HepG2 (cell line): ENCODE data around the gene H19. TPM values are rescaled to one million over a fixed set of nuclear protein-coding genes. Genes with fewer than 3 reads are reported as not detected.
A peak's percentile ranks its signal among the peaks of the same experiment; 100 is the strongest.

Source experiments
- ATF2 ChIP-seq: sonication (generic); formaldehyde crosslinking; IDR thresholded peaks from 2 replicates; pipeline ENCODE4 v1.4.0; 2020; ENCODE audit warnings: missing genetic modification reagents
- EP300 ChIP-seq, 3 experiments: sonication (generic) in 1 of 3; formaldehyde crosslinking in 1 of 3; IDR thresholded peaks; 2 replicates each; pipeline versions ENCODE4 v1.5.1 to v1.6.1; 2011 to 2020; ENCODE audit warnings: low read depth in 2 of 3, low read length in 2 of 3, borderline replicate concordance in 1 of 3, improper control_type of control experiment in 1 of 3, mild to moderate bottlenecking in 1 of 3, missing genetic modification reagents in 1 of 3, moderate library complexity in 1 of 3
- FOXA1 ChIP-seq, 2 experiments: fragments of 450-650 bp in 1 of 2; sonication (generic) in 1 of 2; formaldehyde crosslinking in 1 of 2; IDR thresholded peaks; 2 replicates each; pipeline versions ENCODE4 v1.4.0 to v1.6.1; 2016 to 2020; ENCODE audit warnings: missing genetic modification reagents in 1 of 2
- FUBP1 ChIP-seq: sonication (generic); formaldehyde crosslinking; IDR thresholded peaks from 2 replicates; pipeline ENCODE4 v1.5.1; 2020; ENCODE audit warnings: missing genetic modification reagents, mild to moderate bottlenecking, borderline replicate concordance
- HDAC2 ChIP-seq: sonication (generic); formaldehyde crosslinking; IDR thresholded peaks from 2 replicates; pipeline ENCODE4 v1.4.0; 2020; ENCODE audit warnings: missing genetic modification reagents
- JUNB ChIP-seq: sonication (generic); formaldehyde crosslinking; IDR thresholded peaks from 2 replicates; pipeline ENCODE4 v1.8.0; 2022; ENCODE audit warnings: missing genetic modification reagents, mild to moderate bottlenecking, borderline replicate concordance
- MTF2 ChIP-seq: sonication (generic); formaldehyde crosslinking; IDR thresholded peaks from 2 replicates; pipeline ENCODE4 v1.5.0; 2020; ENCODE audit warnings: missing genetic modification reagents, borderline replicate concordance
- NCOR1 ChIP-seq: fragments of 200-600 bp; sonication (generic); IDR thresholded peaks from 2 replicates; pipeline ENCODE4 v1.7.0; 2017; ENCODE audit warnings: antibody characterized with exemption, low read length, borderline replicate concordance
- PLSCR1 ChIP-seq: sonication (generic); formaldehyde crosslinking; IDR thresholded peaks from 2 replicates; pipeline ENCODE4 v1.5.0; 2020; ENCODE audit warnings: missing genetic modification reagents, mild to moderate bottlenecking, borderline replicate concordance
- POLR2G ChIP-seq: fragments of 200-400 bp; formaldehyde crosslinking; IDR thresholded peaks from 2 replicates; pipeline ENCODE4 v1.6.1; 2018; ENCODE audit warnings: mild to moderate bottlenecking, low read depth, low read length, moderate library complexity
- SP140L ChIP-seq: sonication (generic); formaldehyde crosslinking; IDR thresholded peaks from 2 replicates; pipeline ENCODE4 v1.4.0; 2020; ENCODE audit warnings: missing genetic modification reagents, borderline replicate concordance
- TCF7L2 ChIP-seq: IDR thresholded peaks from 2 replicates; pipeline ENCODE4 v1.6.1; 2011; ENCODE audit warnings: mild to moderate bottlenecking, low read depth, low read length, moderate library complexity
- ZBTB33 ChIP-seq: sonication (generic); formaldehyde crosslinking; IDR thresholded peaks from 2 replicates; pipeline ENCODE4 v1.4.0; 2020; ENCODE audit warnings: missing genetic modification reagents
- ZNF18 ChIP-seq: sonication (generic); formaldehyde crosslinking; IDR thresholded peaks from 2 replicates; pipeline ENCODE4 v1.8.0; 2022; ENCODE audit warnings: mild to moderate bottlenecking, missing genetic modification reagents; ENCODE audit not compliant: insufficient replicate concordance
- ZNF296 ChIP-seq: sonication (generic); formaldehyde crosslinking; conservative IDR thresholded peaks from 2 replicates; pipeline ENCODE4 v1.5.0; 2020; ENCODE audit warnings: mild to moderate bottlenecking, missing genetic modification reagents
- ZNF510 ChIP-seq: sonication (generic); formaldehyde crosslinking; IDR thresholded peaks from 2 replicates; pipeline ENCODE4 v1.4.0; 2020; ENCODE audit warnings: low read depth, mild to moderate bottlenecking, missing genetic modification reagents
- ZNF552 ChIP-seq: sonication (generic); formaldehyde crosslinking; IDR thresholded peaks from 2 replicates; pipeline ENCODE4 v1.9.0; 2022; ENCODE audit warnings: missing genetic modification reagents, mild to moderate bottlenecking, borderline replicate concordance
- ZNF569 ChIP-seq: sonication (generic); formaldehyde crosslinking; IDR thresholded peaks from 2 replicates; pipeline ENCODE4 v1.5.0; 2020; ENCODE audit warnings: mild to moderate bottlenecking, missing genetic modification reagents, moderate library complexity, borderline replicate concordance
- ZNF737 ChIP-seq: sonication (generic); formaldehyde crosslinking; IDR thresholded peaks from 2 replicates; pipeline ENCODE4 v1.5.0; 2020; ENCODE audit warnings: missing genetic modification reagents, mild to moderate bottlenecking, borderline replicate concordance
- ZNF883 ChIP-seq: sonication (generic); formaldehyde crosslinking; IDR thresholded peaks from 2 replicates; pipeline ENCODE4 v1.5.1; 2020; ENCODE audit warnings: mild to moderate bottlenecking, missing genetic modification reagents; ENCODE audit errors: not compliant biosample characterization
- polyA plus RNA-seq, 8 experiments: library from polyadenylated mRNA; depleted of rRNA in 3 of 8; stranded (reverse) in 7 of 8; unstranded in 1 of 8; fragments of >200 nt; fragmentation: Illumina TruSeq in 4 of 8; extraction: Trizol in 4 of 8; gene quantifications; 2 replicates each; pipeline versions ENCODE4 v1.2.1 to v1.2.3, GENCODE V29; 2011 to 2016; ENCODE audit warnings: low read depth in 4 of 8, missing spikeins in 1 of 8, mixed read lengths in 1 of 8; ENCODE audit not compliant: insufficient read depth in 1 of 8
- total RNA-seq, 5 experiments: library from RNA; depleted of rRNA; stranded (reverse); fragments of >200 nt; fragmentation: Illumina TruSeq; extraction: Trizol; gene quantifications; 2 replicates each; pipeline ENCODE4 v1.2.3, GENCODE V29; 2016; ENCODE audit warnings: low read depth in 1 of 5

Gene H19
- total and polyA plus RNA-seq, 2 of the 13 experiments (the other 11 are each of a cell fraction or from before 2014, with no cell fraction given) = 1.2 to 2.4 TPM

GRCh38 chr11:1988667-1989317, 8.8 kb downstream of the H19 start (continued):
- TF ChIP-seq ZNF552 (CRISPR knock-in tag) (no peak), ZNF569 (CRISPR knock-in tag) (no peak), EP300 (IDR thresholded peaks at IDR 0.05; ENCODE audit: low read depth in 2 of 2, low read length in 2 of 2) (no peak), EP300 (CRISPR knock-in tag; IDR thresholded peaks at IDR 0.05; ENCODE audit: borderline replicate concordance) (no peak; the same call in 1 of the 2 replicates), ZNF883 (no peak), SP140L (CRISPR knock-in tag) (no peak), NCOR1 (no peak), TCF7L2 (no peak), ZNF737 (CRISPR knock-in tag) (no peak), ZNF510 (CRISPR knock-in tag) (no peak), JUNB (CRISPR knock-in tag) (no peak), ZBTB33 (CRISPR knock-in tag) (no peak), MTF2 (no peak), FOXA1 (IDR thresholded peaks at IDR 0.05) (no peak), FOXA1 (CRISPR knock-in tag; IDR thresholded peaks at IDR 0.05) (0 out of 2 replicates have a peak, but pooled peaks have one; percentile 19), ATF2 (CRISPR knock-in tag) (peak; percentile 33; the same call in 1 of the 2 replicates), PLSCR1 (no peak), ZNF18 (CRISPR knock-in tag) (no peak), POLR2G (peak; percentile 68), FUBP1 (CRISPR knock-in tag) (no peak), HDAC2 (0 out of 2 replicates have a peak, but pooled peaks have one; percentile 19), ZNF296 (CRISPR knock-in tag) (no peak)
